GM12878 (cell line): ENCODE data around the gene MAD1L1. TPM values are rescaled to one million over a fixed set of nuclear protein-coding genes. Genes with fewer than 3 reads are reported as not detected.

Experiments
- ATAC-seq: fragments of 200-7000 bp; cut with Tn5 transposase; 3 replicates; pipeline ENCODE4 v1.9.1; 2020; ENCODE audit warnings: mild to moderate bottlenecking, moderate library complexity
- BruUV-seq: library from RNA; stranded (reverse); fragments of 400-500 nt; replicated peaks from 2 replicates; lab custom pipeline; 2021; lab: Mats Ljungman, UMichigan
- CTCF ChIA-PET: fragments of 300-600 bp; sonication (Branson Sonifier 250); formaldehyde crosslinking; extraction: SDS; loops from one replicate; lab custom pipeline; 2021; ENCODE audit warnings: inconsistent platforms; lab: Yijun Ruan, JAX
- POLR2A ChIA-PET: fragments of 350-600 bp; formaldehyde crosslinking; extraction: SDS; loops from one replicate; lab custom pipeline; 2021; ENCODE audit warnings: inconsistent platforms; lab: Charles Lee
- RAD21 ChIA-PET: fragments of 300-600 bp; sonication (Branson Sonifier 250); formaldehyde crosslinking; loops from one replicate; lab custom pipeline; 2023; ENCODE audit warnings: antibody characterized with exemption; ENCODE audit not compliant: unreplicated experiment; lab: Charles Lee
- SMC1A ChIA-PET: fragments of 300-600 bp; sonication (Branson Sonifier 250); formaldehyde crosslinking; loops from one replicate; lab custom pipeline; 2023; ENCODE audit not compliant: unreplicated experiment, uncharacterized antibody; lab: Charles Lee
- DNase-seq: peaks from one replicate; pipeline ENCODE4 v3.0.0-alpha.2; 2011; ENCODE audit warnings: low read depth, low spot score
- FAIRE-seq: peaks from 3 replicates; lab custom pipeline; 2011; peaks lifted over from hg19 to GRCh38; lab: Jason Lieb, UNC
- H2AFZ ChIP-seq: 2 replicates; pipeline ENCODE4 v1.6.0; 2011; ENCODE audit warnings: low read depth, low read length, control low read depth; ENCODE audit not compliant: control insufficient read depth
- H3K27ac ChIP-seq: 2 replicates; pipeline ENCODE4 v1.5.1; 2011; ENCODE audit warnings: control low read depth; ENCODE audit not compliant: control insufficient read depth, insufficient read depth
- H3K27me3 ChIP-seq, 2 experiments: replicated peaks in 1 of 2; 2 replicates each; pipeline versions ENCODE4 v1.6.0 to v1.6.1; 2011; ENCODE audit warnings: low read length in 1 of 2; ENCODE audit not compliant: control insufficient read depth in 2 of 2, insufficient read depth in 2 of 2
- H3K36me3 ChIP-seq, 2 experiments: 2 replicates each; pipeline ENCODE4 v1.5.1; 2011; ENCODE audit warnings: low read length in 1 of 2; ENCODE audit not compliant: control insufficient read depth in 2 of 2, insufficient read depth in 2 of 2
- H3K4me1 ChIP-seq: 2 replicates; pipeline ENCODE4 v1.6.1; 2011; ENCODE audit warnings: mild to moderate bottlenecking, low read length, moderate library complexity, mixed read lengths; ENCODE audit not compliant: control insufficient read depth, insufficient read depth
- H3K4me2 ChIP-seq: 2 replicates; pipeline ENCODE4 v1.6.0; 2011; ENCODE audit warnings: control low read depth; ENCODE audit not compliant: control insufficient read depth, insufficient read depth
- H3K4me3 ChIP-seq: fragments of 200-600 bp; sonication (generic); 2 replicates; pipeline ENCODE4 v1.5.1; 2016
- H3K79me2 ChIP-seq: 2 replicates; pipeline ENCODE4 v1.6.0; 2011; ENCODE audit warnings: low read length; ENCODE audit not compliant: control insufficient read depth, insufficient read depth
- H3K9ac ChIP-seq: 2 replicates; pipeline ENCODE4 v1.8.0; 2011; ENCODE audit warnings: low read length, control low read depth, mixed read lengths; ENCODE audit not compliant: control insufficient read depth, insufficient read depth
- H3K9me3 ChIP-seq: replicated peaks from 3 replicates; pipeline ENCODE4 v1.5.1; 2011; ENCODE audit warnings: mild to moderate bottlenecking, low read length; ENCODE audit not compliant: control insufficient read depth, insufficient read depth
- H4K20me1 ChIP-seq: 2 replicates; pipeline ENCODE4 v1.6.0; 2011; ENCODE audit not compliant: control insufficient read depth, insufficient read depth
- ATF3 ChIP-seq: IDR thresholded peaks from 2 replicates; pipeline ENCODE4 v1.6.1; 2011; ENCODE audit warnings: low read depth, mild to moderate bottlenecking, low read length, moderate library complexity, borderline replicate concordance; ENCODE audit errors: extremely low read depth
- BHLHE40 ChIP-seq, 2 experiments: fragments of 450-650 bp in 1 of 2; IDR thresholded peaks; 2 replicates each; pipeline ENCODE4 v1.6.1; 2011 to 2017; ENCODE audit warnings: low read depth in 2 of 2, borderline replicate concordance in 1 of 2, improper control_type of control experiment in 1 of 2, low read length in 1 of 2, mild to moderate bottlenecking in 1 of 2
- EZH2 ChIP-seq: IDR thresholded peaks from 2 replicates; pipeline ENCODE4 v1.6.1; 2012; ENCODE audit warnings: low read depth, mild to moderate bottlenecking, control low read depth, inconsistent platforms, low read length, borderline replicate concordance; ENCODE audit not compliant: control insufficient read depth
- GABPA ChIP-seq: IDR thresholded peaks from 2 replicates; pipeline ENCODE4 v1.6.1; 2014; ENCODE audit warnings: antibody characterized with exemption, low read depth, mild to moderate bottlenecking, inconsistent platforms
- HCFC1 ChIP-seq: fragments of 150-350 bp; IDR thresholded peaks from 2 replicates; pipeline ENCODE4 v1.6.1; 2014; ENCODE audit warnings: low read length
- JUNB ChIP-seq: IDR thresholded peaks from 2 replicates; pipeline ENCODE4 v1.6.1; 2016; ENCODE audit warnings: antibody characterized with exemption, mild to moderate bottlenecking
- LARP7 ChIP-seq: fragments of 450-650 bp; IDR thresholded peaks from 2 replicates; pipeline ENCODE4 v1.6.1; 2017; ENCODE audit warnings: mild to moderate bottlenecking
- MYC ChIP-seq: IDR thresholded peaks from 2 replicates; pipeline ENCODE4 v1.6.1; 2011; ENCODE audit warnings: mild to moderate bottlenecking, low read length, moderate library complexity, inconsistent platforms; ENCODE audit not compliant: insufficient read depth, insufficient replicate concordance, insufficient read length, severe bottlenecking
- NR2C2 ChIP-seq: IDR thresholded peaks from 2 replicates; pipeline ENCODE4 v1.6.1; 2011; ENCODE audit warnings: borderline replicate concordance, low read depth; ENCODE audit not compliant: control insufficient read depth, insufficient read length
- PAX5 ChIP-seq: IDR thresholded peaks from 2 replicates; pipeline ENCODE4 v1.6.1; 2011; ENCODE audit warnings: low read depth, low read length, borderline replicate concordance
- RAD21 ChIP-seq: IDR thresholded peaks from 2 replicates; pipeline ENCODE4 v1.6.1; 2011; ENCODE audit warnings: mild to moderate bottlenecking, low read depth, low read length, moderate library complexity; ENCODE audit not compliant: insufficient read depth
- RB1 ChIP-seq: fragments of 450-650 bp; formaldehyde crosslinking; IDR thresholded peaks from 2 replicates; pipeline ENCODE4 v1.6.1; 2017; ENCODE audit warnings: mild to moderate bottlenecking, borderline replicate concordance
- RELA ChIP-seq: fragments of 450-650 bp; IDR thresholded peaks from 2 replicates; pipeline ENCODE4 v1.8.0; 2014; ENCODE audit warnings: borderline replicate concordance; ENCODE audit not compliant: partially characterized antibody
- SMC3 ChIP-seq: IDR thresholded peaks from 2 replicates; pipeline ENCODE4 v1.6.1; 2011; ENCODE audit warnings: low read length, improper control_type of control experiment, borderline replicate concordance
- TAF1 ChIP-seq: IDR thresholded peaks from 2 replicates; pipeline ENCODE4 v1.6.1; 2011; ENCODE audit warnings: mild to moderate bottlenecking, low read depth, low read length, borderline replicate concordance
- TBL1XR1 ChIP-seq: IDR thresholded peaks from 2 replicates; pipeline ENCODE4 v1.6.1; 2012; ENCODE audit warnings: low read depth, low read length, improper control_type of control experiment
- TCF3 ChIP-seq: IDR thresholded peaks from 2 replicates; pipeline ENCODE4 v1.6.1; 2012; ENCODE audit warnings: low read depth, mild to moderate bottlenecking, low read length, borderline replicate concordance; ENCODE audit not compliant: insufficient read depth
- ZNF24 ChIP-seq: fragments of 450-650 bp; IDR thresholded peaks from 2 replicates; pipeline ENCODE4 v1.6.1; 2017; ENCODE audit warnings: antibody characterized with exemption, mild to moderate bottlenecking
- ZNF622 ChIP-seq: fragments of 450-650 bp; IDR thresholded peaks from 2 replicates; pipeline ENCODE4 v1.6.1; 2017; ENCODE audit warnings: mild to moderate bottlenecking, inconsistent platforms
- ZZZ3 ChIP-seq: IDR thresholded peaks from 2 replicates; pipeline ENCODE4 v1.6.1; 2011; ENCODE audit warnings: low read depth; ENCODE audit not compliant: control insufficient read depth, insufficient read length
- WGBS: methylation state at CpG from one replicate; pipeline ENCODE4 v1.1.6; 2016; ENCODE audit warnings: low lambda C conversion rate; ENCODE audit not compliant: insufficient replicate concordance, insufficient coverage; ENCODE audit errors: missing lambda C conversion rate; 5-methylcytosine and 5-hydroxymethylcytosine counted together
- in situ Hi-C: fragments of 300-500 bp; cut with MboI; formaldehyde crosslinking; loops from 9 replicates; pipeline ENCODE4 v1.14.3; 2018; ENCODE audit warnings: mixed read lengths
- intact Hi-C: fragments of 100-400 bp; cut with micrococcal nuclease; formaldehyde crosslinking; loops from one replicate; pipeline ENCODE4 v1.14.2; 2022; ENCODE audit not compliant: unreplicated experiment
- polyA plus RNA-seq, 11 experiments: library from polyadenylated mRNA; depleted of rRNA in 4 of 11; unstranded in 6 of 11; stranded (reverse) in 5 of 11; fragments of >200 nt; fragmentation: Nextera tagmentation in 4 of 11; fragmentation: Illumina TruSeq in 1 of 11; extraction: Ambion mirVana in 4 of 11; extraction: Trizol in 1 of 11; gene quantifications; 1 replicate in 1 of 11; 2 replicates in 10 of 11; pipeline versions ENCODE4 v1.2.1 to v1.2.3, GENCODE V29; 2011 to 2016; ENCODE audit warnings: inconsistent platforms in 2 of 11, missing spikeins in 2 of 11, low read depth in 1 of 11
- total RNA-seq, 4 experiments: library from RNA; depleted of rRNA in 3 of 4; stranded (reverse); fragments of >200 nt in 3 of 4; fragmentation: Illumina TruSeq in 1 of 4; extraction: Trizol in 1 of 4; gene quantifications; 2 replicates each; pipeline versions ENCODE4 v1.2.1 to v1.2.3, GENCODE V29; 2013 to 2021

The MAD1L1 gene
- total and polyA plus RNA-seq, 10 of the 15 experiments (the other 5 are each of a cell fraction or from before 2014, with no cell fraction given): 2.2 to 76.8 (median 38.3) TPM

GRCh38 chr7:2040893-2041270 is 191.9 kb downstream of the MAD1L1 start:
- Histone ChIP-seq H3K79me2 (no peaks in the 10 kb centered on the region), H3K4me2 (no peak overlapping the region), H2AFZ (no peak overlapping the region), H3K27me3 (no peaks in the 10 kb centered on the region), H4K20me1 (peaks cover 3% of the 10 kb centered on the region; the same call in 1 of the 2 replicates), H3K27ac (no peak overlapping the region), H3K4me1 (peaks cover 18% of the 10 kb centered on the region), H3K36me3 (no peaks in the 10 kb centered on the region; a peak in 2 of 4 replicates), H3K9me3 (no peaks in the 10 kb centered on the region; the same call in 2 of the 3 replicates), H3K9ac (no peak overlapping the region), H3K4me3 (no peak overlapping the region)
- FAIRE-seq: no peak
- TF ChIP-seq MYC (no peak), NR2C2 (no peak), RELA (no peak), SMC3 (no peak), RB1 (no peak), TBL1XR1 (no peak), EZH2 (no peak), HCFC1 (no peak), TAF1 (no peak), ZZZ3 (no peak), LARP7 (no peak), ZNF24 (no peak), GABPA (no peak), TCF3 (no peak), PAX5 (no peak), ATF3 (no peak), RAD21 (no peak), ZNF622 (no peak), JUNB (no peak), BHLHE40 (IDR thresholded peaks at IDR 0.05; ENCODE audit: borderline replicate concordance in 1 of 2, low read depth in 2 of 2, low read length in 1 of 2) (no peak)
- no peak for ATAC-seq
- ChIA-PET RAD21 (interaction anchor here (1.4 kb wide), 1 partner anchor 59 kb away, joined by 4 read pairs; no protein-coding TSS in a partner anchor), SMC1A (interaction anchor here (1.2 kb wide), 2 partner anchors 71 to 154 kb away, joined by 3 to 4 read pairs; no protein-coding TSS in a partner anchor), POLR2A (no interaction called here), CTCF (interaction anchor here (1.0 to 2.3 kb wide), 2 partner anchors 154 to 307 kb away, joined by 3 to 5 read pairs; no protein-coding TSS in a partner anchor)
- no peak for DNase-seq
- 80% methylated on average over 6 of the region's 6 CpGs for WGBS
- no TSS peak for BruUV-seq
- in situ Hi-C loops: no loop called here
- intact Hi-C loops: no loop called here
